ENCODE measurements around the gene IRF2BPL. TPM values are rescaled to one million over a fixed set of nuclear protein-coding genes. Genes with fewer than 3 reads are reported as not detected.

IRF2BPL gene
- total and polyA plus RNA-seq, 12 donors, result 6.5 to 104 (median 82.5) TPM

DNA sequence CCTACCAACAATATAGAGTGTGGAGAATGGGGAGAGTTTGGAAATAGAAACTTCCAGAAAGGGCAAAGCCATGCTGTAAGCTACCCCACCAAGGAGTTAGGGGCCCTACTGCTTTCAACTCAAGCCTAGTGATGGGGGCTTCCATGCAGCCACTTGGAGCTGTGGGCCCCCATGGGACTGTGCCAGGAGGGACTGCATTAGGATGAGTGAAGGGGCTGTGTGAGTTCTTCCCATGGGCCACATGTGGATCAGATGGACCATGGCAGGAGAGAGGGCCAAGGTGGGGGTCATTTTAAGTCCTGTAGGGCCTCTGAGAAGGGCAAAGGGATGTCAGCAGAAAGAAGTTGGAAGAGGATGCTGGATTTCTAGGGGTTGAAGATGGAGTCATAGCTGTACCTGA, 46.5 kb upstream of the IRF2BPL start:
- TF ChIP-seq POLR2A (IDR thresholded peaks at IDR 0.05), result no peak
- TF ChIP-seq, protein P1, sequence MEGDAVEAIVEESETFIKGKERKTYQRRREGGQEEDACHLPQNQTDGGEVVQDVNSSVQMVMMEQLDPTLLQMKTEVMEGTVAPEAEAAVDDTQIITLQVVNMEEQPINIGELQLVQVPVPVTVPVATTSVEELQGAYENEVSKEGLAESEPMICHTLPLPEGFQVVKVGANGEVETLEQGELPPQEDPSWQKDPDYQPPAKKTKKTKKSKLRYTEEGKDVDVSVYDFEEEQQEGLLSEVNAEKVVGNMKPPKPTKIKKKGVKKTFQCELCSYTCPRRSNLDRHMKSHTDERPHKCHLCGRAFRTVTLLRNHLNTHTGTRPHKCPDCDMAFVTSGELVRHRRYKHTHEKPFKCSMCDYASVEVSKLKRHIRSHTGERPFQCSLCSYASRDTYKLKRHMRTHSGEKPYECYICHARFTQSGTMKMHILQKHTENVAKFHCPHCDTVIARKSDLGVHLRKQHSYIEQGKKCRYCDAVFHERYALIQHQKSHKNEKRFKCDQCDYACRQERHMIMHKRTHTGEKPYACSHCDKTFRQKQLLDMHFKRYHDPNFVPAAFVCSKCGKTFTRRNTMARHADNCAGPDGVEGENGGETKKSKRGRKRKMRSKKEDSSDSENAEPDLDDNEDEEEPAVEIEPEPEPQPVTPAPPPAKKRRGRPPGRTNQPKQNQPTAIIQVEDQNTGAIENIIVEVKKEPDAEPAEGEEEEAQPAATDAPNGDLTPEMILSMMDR (IDR thresholded peaks at IDR 0.05), result no peak

DNA sequence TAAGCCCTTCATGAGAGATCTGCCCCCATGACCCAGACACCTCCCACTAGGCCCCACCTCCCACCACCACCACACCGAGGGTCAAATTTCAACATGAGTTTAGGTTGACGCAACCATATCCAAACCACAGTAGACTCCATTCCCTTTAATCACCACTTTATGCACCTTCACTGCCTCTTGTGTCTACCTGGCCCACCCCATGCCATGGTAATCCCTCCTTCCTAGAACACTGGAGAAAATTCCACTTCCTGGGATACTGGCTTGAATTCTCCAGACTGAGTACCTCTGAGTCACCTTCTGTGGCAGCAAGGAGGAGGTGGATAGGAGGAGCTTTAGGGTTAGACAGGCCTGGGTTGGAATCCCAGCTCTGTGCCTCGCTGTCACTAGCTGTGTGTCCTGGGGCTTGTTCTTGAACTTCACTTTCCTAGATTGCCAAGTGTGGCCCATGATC, 43.5 kb upstream of the IRF2BPL start:
- no peak overlapping the region for H3K27ac ChIP-seq
- no peaks in the 10 kb centered on the region for H3K9me3 ChIP-seq (replicated peaks in 1 of 3)
- H3K27me3 ChIP-seq, result no peaks in the 10 kb centered on the region
- H3K36me3 ChIP-seq (replicated peaks in 1 of 2), result no peaks in the 10 kb centered on the region
- intact Hi-C loops (cut with DNase I), result no loop called here
- no peak for TF ChIP-seq POLR2A (IDR thresholded peaks at IDR 0.05)
- TF ChIP-seq, protein P1 (IDR thresholded peaks at IDR 0.05), result no peak
- no peak overlapping the region for H3K4me3 ChIP-seq
- no peak for DNase-seq
- 81 to 100% (median 88%) methylated on average over 2 to 3 of the region's 3 CpGs for WGBS, 4 donors
- peaks cover 0 to 23% of the 10 kb centered on the region in 2 donors for H3K4me1 ChIP-seq (replicated peaks in 1 of 2)

More for the DNA sequence above, 46.5 kb upstream of the IRF2BPL start:
- no peak for DNase-seq
- Histone ChIP-seq H3K27me3 (no peaks in the 10 kb centered on the region), H3K4me3 (peak overlapping the region in 1 of 4 donors; percentile 37), H3K27ac (peak overlapping the region in 4 of 5 donors; percentile 57 to 92 (median 88)), H3K36me3 (replicated peaks in 1 of 2) (no peaks in the 10 kb centered on the region), H3K9me3 (replicated peaks in 1 of 3) (no peaks in the 10 kb centered on the region), H3K4me1 (replicated peaks in 1 of 2) (peaks cover 0 to 19% of the 10 kb centered on the region in 2 donors)
- intact Hi-C loops (cut with DNase I), result no loop called here

DNA sequence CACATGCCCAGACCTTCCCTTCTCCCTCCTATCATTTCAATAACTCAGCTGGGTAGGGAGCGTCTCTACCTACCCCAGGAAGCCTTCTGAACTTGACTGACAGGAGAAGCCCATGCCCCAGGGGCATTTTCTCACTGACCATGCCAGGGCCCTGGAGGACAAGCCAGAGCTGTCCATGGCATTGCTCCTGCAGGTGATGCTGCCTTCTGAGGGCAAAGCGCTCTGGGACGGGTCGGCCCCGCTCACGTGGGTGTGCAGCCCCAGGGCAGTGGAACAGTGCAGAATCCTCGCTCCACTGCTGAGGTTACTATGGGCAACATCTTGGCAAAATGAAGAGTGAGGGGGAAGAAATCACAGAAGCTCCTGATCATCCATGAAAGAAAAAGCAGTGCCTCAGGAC, 41.0 kb upstream of the IRF2BPL start:
- WGBS, 4 donors, result 62 to 85% (median 73%) methylated on average over 7 of the region's 7 CpGs
- Histone ChIP-seq H3K9me3 (replicated peaks in 1 of 3) (no peaks in the 10 kb centered on the region), H3K36me3 (replicated peaks in 1 of 2) (no peaks in the 10 kb centered on the region), H3K27me3 (no peaks in the 10 kb centered on the region), H3K27ac (peak overlapping the region in 2 of 5 donors; percentile 46 to 69), H3K4me3 (no peak overlapping the region), H3K4me1 (replicated peaks in 1 of 2) (peaks cover 0 to 28% of the 10 kb centered on the region in 2 donors)
- intact Hi-C loops (cut with DNase I), result loop anchor here (2.0 to 5.0 kb wide), 3 partner anchors 157 to 193 kb away; no protein-coding TSS in a partner anchor
- DNase-seq, result no peak
- TF ChIP-seq, protein P1 (IDR thresholded peaks at IDR 0.05), result no peak
- TF ChIP-seq POLR2A (IDR thresholded peaks at IDR 0.05), result no peak

DNA sequence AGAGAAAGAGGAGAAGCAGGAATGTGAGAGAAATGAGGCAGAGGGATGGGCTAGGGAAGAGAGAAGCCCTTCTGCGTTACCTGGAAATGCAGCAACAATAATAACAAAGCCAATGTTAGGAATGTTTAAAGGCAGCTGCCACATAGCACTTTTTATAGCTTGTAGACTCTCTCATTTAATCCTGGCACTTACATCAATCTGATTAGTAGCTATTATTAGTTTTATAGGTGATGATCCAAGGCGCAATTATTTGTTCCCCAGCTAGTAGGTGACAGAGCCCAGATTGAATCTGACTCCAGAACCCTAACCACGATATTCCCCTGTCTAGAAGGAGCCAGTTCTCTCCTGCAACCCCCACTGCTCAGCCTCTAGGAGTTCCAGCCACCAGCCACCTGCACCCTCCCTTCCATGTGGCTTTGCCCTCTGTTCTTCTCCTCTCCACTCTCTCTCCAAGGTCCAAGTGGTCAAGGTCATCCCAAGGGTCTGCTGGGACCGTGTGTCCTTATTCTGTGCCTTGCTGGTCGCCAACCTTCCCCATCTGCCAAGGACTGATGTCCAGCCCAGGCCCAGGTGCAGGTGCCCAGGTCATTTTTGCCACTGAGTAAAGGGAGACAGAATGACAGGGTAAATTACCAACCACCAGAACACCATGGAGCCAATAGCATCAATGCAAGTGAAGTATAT, 40.2 kb upstream of the IRF2BPL start:
- intact Hi-C loops (cut with DNase I), result loop anchor here (2.0 to 5.0 kb wide), 3 partner anchors 156 to 192 kb away; no protein-coding TSS in a partner anchor
- H3K27ac ChIP-seq, result peak overlapping the region in 2 of 5 donors; percentile 20 to 42
- 36 to 52% (median 47%) methylated on average over 5 of the region's 5 CpGs for WGBS, 4 donors

More for the DNA sequence above, 40.2 kb upstream of the IRF2BPL start:
- Histone ChIP-seq H3K9me3 (replicated peaks in 1 of 3) (no peaks in the 10 kb centered on the region), H3K36me3 (replicated peaks in 1 of 2) (no peaks in the 10 kb centered on the region), H3K4me1 (replicated peaks in 1 of 2) (peaks cover 0 to 28% of the 10 kb centered on the region in 2 donors), H3K4me3 (no peak overlapping the region), H3K27me3 (no peaks in the 10 kb centered on the region)
- TF ChIP-seq, protein P1 (IDR thresholded peaks at IDR 0.05), result peak in 2 of 6 experiments; percentile 1
- TF ChIP-seq POLR2A (IDR thresholded peaks at IDR 0.05), result no peak
- no peak for DNase-seq

All from adrenal gland (tissue), 12 donors.